Panc1 (cell line): ENCODE data around the gene CYP4F2.
"Not testable (repeated sequence)": the region's sequence is repeated elsewhere in the genome, so short reads cannot be mapped to it uniquely, and the experiment has no call there.

Experiments
- CTCF ChIP-seq: fragments of 450-650 bp; IDR thresholded peaks from 2 replicates; pipeline ENCODE4 v1.5.1; 2017; ENCODE audit warnings: mild to moderate bottlenecking
- POLR2AphosphoS5 ChIP-seq: IDR thresholded peaks from 2 replicates; pipeline ENCODE4 v1.6.1; 2012; ENCODE audit warnings: mild to moderate bottlenecking, low read depth, low read length, moderate library complexity
- SIN3A ChIP-seq: IDR thresholded peaks from 2 replicates; pipeline ENCODE4 v1.6.1; 2012; ENCODE audit warnings: low read depth, mild to moderate bottlenecking, low read length, moderate library complexity, borderline replicate concordance; ENCODE audit not compliant: insufficient read depth

GRCh38 chr19:15835565-15836329, 62.1 kb downstream of the CYP4F2 start:
- TF ChIP-seq POLR2AphosphoS5, CTCF, SIN3A: not testable (repeated sequence)
